ENCODE data around the gene LPP. TPM values are rescaled to one million over a fixed set of nuclear protein-coding genes. Genes with fewer than 3 reads are reported as not detected.

LPP gene
- total RNA-seq, 1 donor from 2014 or later = 93.9 TPM

DNA sequence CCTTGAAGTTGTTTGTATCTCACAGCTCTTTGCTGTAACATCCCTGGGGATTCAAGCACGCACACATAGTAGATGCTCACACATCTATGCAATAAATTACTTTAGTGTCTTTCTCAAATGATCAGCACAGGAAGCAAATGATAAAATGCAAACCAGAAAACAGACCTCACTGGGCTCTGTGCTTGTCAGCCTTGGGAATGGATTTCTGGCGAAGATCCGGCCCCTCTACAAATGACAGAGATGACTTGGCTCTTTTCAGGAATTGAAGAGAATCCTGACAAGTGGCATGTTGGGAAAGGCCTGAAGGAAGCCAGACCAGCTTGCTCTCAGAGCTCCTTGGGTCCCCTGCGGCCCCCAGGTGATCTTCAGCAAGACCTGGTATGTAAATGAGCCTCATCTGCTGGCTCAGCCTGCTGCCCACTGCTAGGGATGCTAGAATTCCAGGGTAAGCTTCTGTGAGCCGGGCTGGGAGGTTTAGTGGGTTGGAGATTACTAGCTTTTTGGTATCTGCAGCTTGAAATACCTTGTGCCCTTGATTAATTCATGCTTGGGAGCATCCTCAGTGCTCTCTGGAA lies 54.1 kb downstream of the LPP start:
- H3K4me3 ChIP-seq (ENCODE audit: low read depth, low read length) = no peak overlapping the region
- DNase-seq (ENCODE audit: low read depth) = no peak

DNA sequence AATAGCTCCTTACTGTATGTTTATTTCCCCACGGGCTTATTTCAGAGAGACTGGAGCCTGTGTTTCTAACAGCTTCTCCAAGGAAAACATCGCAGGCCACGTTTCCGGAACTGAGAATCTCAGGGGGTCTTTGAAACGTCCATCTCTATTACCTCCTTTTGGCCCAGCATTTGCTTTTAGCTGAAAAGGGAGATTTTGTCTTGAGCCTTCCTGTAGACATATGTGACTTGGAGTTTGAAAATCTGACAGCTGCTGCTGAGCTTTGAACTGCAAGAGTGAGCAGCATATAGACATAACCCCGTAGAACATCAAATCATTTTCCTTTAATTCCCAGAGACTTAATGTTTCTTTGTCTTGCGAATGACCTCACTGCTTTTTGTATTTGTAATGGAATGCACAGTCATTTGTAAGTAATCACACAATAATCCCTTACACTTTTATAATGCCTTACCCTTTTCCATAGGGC lies 54.6 kb downstream of the LPP start:
- no peak overlapping the region for H3K4me3 ChIP-seq (ENCODE audit: low read depth, low read length)
- TF ChIP-seq CTCF (conservative IDR thresholded peaks at IDR 0.05; ENCODE audit: low read depth, low read length) = no peak
- no peak for DNase-seq (ENCODE audit: low read depth)

More for the DNA sequence above, 54.1 kb downstream of the LPP start:
- no peak for TF ChIP-seq CTCF (conservative IDR thresholded peaks at IDR 0.05; ENCODE audit: low read depth, low read length)

DNA sequence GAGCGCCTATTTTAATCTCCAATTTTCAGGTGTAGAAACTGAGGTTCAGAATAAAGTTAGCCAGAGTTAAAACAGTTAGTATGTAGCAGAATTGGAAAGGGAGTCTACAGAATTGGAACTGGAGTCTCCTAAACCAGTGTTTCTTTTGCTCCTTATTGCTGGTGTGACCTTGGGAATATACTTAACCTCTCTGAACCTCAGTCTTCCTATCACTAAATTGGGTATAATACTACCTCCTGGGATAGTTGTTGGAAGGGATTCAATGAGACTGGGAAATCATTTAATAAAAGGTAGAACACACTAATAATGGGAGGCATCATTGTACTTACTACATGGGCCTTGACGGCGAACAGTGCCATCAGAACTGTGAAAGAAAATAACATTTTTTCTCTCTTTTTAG lies 55.1 kb downstream of the LPP start:
- no peak for DNase-seq (ENCODE audit: low read depth)
- no peak for TF ChIP-seq CTCF (conservative IDR thresholded peaks at IDR 0.05; ENCODE audit: low read depth, low read length)
- H3K4me3 ChIP-seq (ENCODE audit: low read depth, low read length) = no peak overlapping the region

GRCh38 chr3:188209740-188210139 lies 55.8 kb downstream of the LPP start:
- no peak for TF ChIP-seq CTCF (conservative IDR thresholded peaks at IDR 0.05; ENCODE audit: low read depth, low read length)
- no peak for DNase-seq (ENCODE audit: low read depth)
- H3K4me3 ChIP-seq (ENCODE audit: low read depth, low read length) = no peak overlapping the region

GRCh38 chr3:188211476-188211875 lies 57.5 kb downstream of the LPP start:
- peak; percentile 70 for DNase-seq (ENCODE audit: low read depth)
- no peak for TF ChIP-seq CTCF (conservative IDR thresholded peaks at IDR 0.05; ENCODE audit: low read depth, low read length)

GRCh38 chr3:188212308-188212969 lies 58.5 kb downstream of the LPP start:
- TF ChIP-seq CTCF (conservative IDR thresholded peaks at IDR 0.05; ENCODE audit: low read depth, low read length) = no peak
- peak overlapping the region; percentile 56 for H3K4me3 ChIP-seq (ENCODE audit: low read depth, low read length)
- DNase-seq (ENCODE audit: low read depth) = peak; percentile 98

More at GRCh38 chr3:188211476-188211875, 57.5 kb downstream of the LPP start:
- no peak overlapping the region for H3K4me3 ChIP-seq (ENCODE audit: low read depth, low read length)

DNA sequence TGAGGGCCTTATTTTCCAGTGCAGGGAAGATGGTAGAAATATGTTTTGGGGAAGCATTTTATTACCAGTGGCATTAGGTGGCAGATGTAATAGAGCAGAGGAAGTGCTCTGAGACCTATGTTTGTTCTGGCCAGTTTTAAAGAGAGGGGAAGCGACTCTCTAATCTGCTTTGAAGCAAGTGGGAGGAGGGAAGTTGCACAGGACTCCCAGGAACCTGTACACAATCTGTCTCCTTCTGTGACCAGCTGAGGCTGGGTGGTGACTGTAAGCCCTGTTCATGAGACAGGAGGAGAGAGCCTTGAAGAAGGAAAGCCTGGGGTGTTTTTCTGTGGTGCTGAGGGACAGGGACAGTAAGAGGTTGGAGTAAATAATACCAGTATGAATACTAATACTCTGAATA lies 60.5 kb downstream of the LPP start:
- no peak for DNase-seq (ENCODE audit: low read depth)
- no peak for TF ChIP-seq CTCF (conservative IDR thresholded peaks at IDR 0.05; ENCODE audit: low read depth, low read length)
- peak overlapping the region; percentile 56 for H3K4me3 ChIP-seq (ENCODE audit: low read depth, low read length)
